GM21576 (cell line): ENCODE results near the gene NPSR1.
A peak's percentile ranks its signal among the peaks of the same experiment; 100 is the strongest.
"Not testable (repeated sequence)": the region's sequence is repeated elsewhere in the genome, so short reads cannot be mapped to it uniquely, and the experiment has no call there.

Experiments used
- ATAC-seq: cut with Tn5 transposase; IDR thresholded peaks from one replicate; pipeline ENCODE4 v1.9.1; 2021; ENCODE audit warnings: mild to moderate bottlenecking, moderate library complexity; ENCODE audit not compliant: unreplicated experiment

NPSR1 gene

GRCh38 chr7:34657632-34658268, at the start of gene NPSR1:
Gene NPSR1, plus strand, starts transcription at chr7:34658218. Its CDS starts 195 bp downstream, at chr7:34658413.
- ATAC-seq: no peak

GRCh38 chr7:34612661-34613060, 45.4 kb upstream of the NPSR1 start:
- ATAC-seq: no peak

- ATAC-seq: no peak
Measured at GRCh38 chr7:34620425-34620824, 37.6 kb upstream of the NPSR1 start.

GRCh38 chr7:34622182-34622581, 35.8 kb upstream of the NPSR1 start:
- no peak for ATAC-seq

- ATAC-seq: no peak
Measured at GRCh38 chr7:34622771-34623250, 35.2 kb upstream of the NPSR1 start.

- ATAC-seq: not testable (repeated sequence)
Measured at GRCh38 chr7:34628618-34629017, 29.4 kb upstream of the NPSR1 start.

GRCh38 chr7:34652809-34653208, 5.2 kb upstream of the NPSR1 start:
- ATAC-seq: no peak

GRCh38 chr7:34653787-34654186, 4.2 kb upstream of the NPSR1 start:
- ATAC-seq: no peak

- ATAC-seq: no peak
Measured at GRCh38 chr7:34655384-34655783, 2.6 kb upstream of the NPSR1 start.

- no peak for ATAC-seq
Measured at GRCh38 chr7:34656041-34656440, 2.0 kb upstream of the NPSR1 start.

- ATAC-seq: no peak
Measured at GRCh38 chr7:34659472-34660075, 1.6 kb downstream of the NPSR1 start.

- no peak for ATAC-seq
Measured at GRCh38 chr7:34662058-34662708, 4.2 kb downstream of the NPSR1 start.

GRCh38 chr7:34664755-34665154, 6.7 kb downstream of the NPSR1 start:
- ATAC-seq: no peak

- no peak for ATAC-seq
Measured at GRCh38 chr7:34672430-34672829, 14.4 kb downstream of the NPSR1 start.

- ATAC-seq: no peak
Measured at GRCh38 chr7:34673066-34673465, 15.0 kb downstream of the NPSR1 start.

GRCh38 chr7:34675749-34676374, 17.8 kb downstream of the NPSR1 start:
- peak; percentile 69 for ATAC-seq

GRCh38 chr7:34677491-34677890, 19.5 kb downstream of the NPSR1 start:
- ATAC-seq: no peak

GRCh38 chr7:34687529-34687928, 29.5 kb downstream of the NPSR1 start:
- ATAC-seq: no peak

GRCh38 chr7:34696415-34696814, 38.4 kb downstream of the NPSR1 start:
- no peak for ATAC-seq

- ATAC-seq: no peak
Measured at GRCh38 chr7:34709771-34710170, 51.8 kb downstream of the NPSR1 start.

GRCh38 chr7:34718867-34719266, 60.8 kb downstream of the NPSR1 start:
- no peak for ATAC-seq

- ATAC-seq: no peak
Measured at GRCh38 chr7:34719636-34720035, 61.6 kb downstream of the NPSR1 start.
